Left hindlimb (tissue), 1 donor: ENCODE results near the gene LORICRIN.

Source experiments
- DNase-seq: peaks from one replicate; pipeline ENCODE4 v3.0.0-alpha.2; 2018

LORICRIN gene

GRCh38 chr1:153251087-153251486 is 8.4 kb upstream of the LORICRIN start:
- DNase-seq = no peak

GRCh38 chr1:153251562-153251961 is 7.9 kb upstream of the LORICRIN start:
- DNase-seq = no peak

GRCh38 chr1:153251988-153252387 is 7.5 kb upstream of the LORICRIN start:
- no peak for DNase-seq

- DNase-seq = no peak
Measured at GRCh38 chr1:153253076-153253475, 6.4 kb upstream of the LORICRIN start.

- DNase-seq = no peak
Measured at GRCh38 chr1:153253693-153254092, 5.8 kb upstream of the LORICRIN start.

- DNase-seq = peak; percentile 55
Measured at GRCh38 chr1:153260585-153261280, 1.2 kb downstream of the LORICRIN start.

- DNase-seq = peak; percentile 58
Measured at GRCh38 chr1:153261281-153262069, 2.0 kb downstream of the LORICRIN start.

GRCh38 chr1:153262070-153262366 is 2.5 kb downstream of the LORICRIN start:
- no peak for DNase-seq

GRCh38 chr1:153262462-153263157 is 3.1 kb downstream of the LORICRIN start:
- DNase-seq = no peak

GRCh38 chr1:153265457-153265856 is 6.0 kb downstream of the LORICRIN start:
- DNase-seq = no peak

GRCh38 chr1:153271711-153272110 is 12.2 kb downstream of the LORICRIN start:
- no peak for DNase-seq

- DNase-seq = no peak
Measured at GRCh38 chr1:153272186-153272585, 12.7 kb downstream of the LORICRIN start.

- DNase-seq = no peak
Measured at GRCh38 chr1:153277852-153278251, 18.4 kb downstream of the LORICRIN start.

GRCh38 chr1:153288634-153289275 is 29.3 kb downstream of the LORICRIN start:
- no peak for DNase-seq

- DNase-seq = no peak
Measured at GRCh38 chr1:153291514-153291913, 32.0 kb downstream of the LORICRIN start.

- DNase-seq = no peak
Measured at GRCh38 chr1:153292185-153292584, 32.7 kb downstream of the LORICRIN start.

- DNase-seq = no peak
Measured at GRCh38 chr1:153292740-153293479, 33.4 kb downstream of the LORICRIN start.

GRCh38 chr1:153293480-153293775 is 33.9 kb downstream of the LORICRIN start:
- no peak for DNase-seq

GRCh38 chr1:153293851-153294250 is 34.4 kb downstream of the LORICRIN start:
- DNase-seq = no peak

- DNase-seq = no peak
Measured at GRCh38 chr1:153302308-153302707, 42.8 kb downstream of the LORICRIN start.

- DNase-seq = no peak
Measured at GRCh38 chr1:153305682-153306081, 46.2 kb downstream of the LORICRIN start.

GRCh38 chr1:153306303-153307220 is 47.1 kb downstream of the LORICRIN start:
- DNase-seq = no peak
